K562 (cell line): Measurements from ENCODE around the gene MCEMP1.

Source experiments
- CHD2 ChIP-seq: IDR thresholded peaks from 2 replicates; pipeline ENCODE4 v1.6.1; 2011; ENCODE audit warnings: low read depth, low read length
- FOSL1 ChIP-seq: fragments of 200-800 bp; sonication (Bioruptor generic); conservative IDR thresholded peaks from 2 replicates; pipeline ENCODE4 v1.6.1; 2016; ENCODE audit warnings: missing genetic modification characterization, missing compliant biosample characterization
- FOXK1 ChIP-seq: sonication (generic); formaldehyde crosslinking; IDR thresholded peaks from 2 replicates; pipeline ENCODE4 v1.8.0; 2022; ENCODE audit warnings: missing genetic modification reagents, mild to moderate bottlenecking, borderline replicate concordance
- FOXP1 ChIP-seq: sonication (generic); formaldehyde crosslinking; IDR thresholded peaks from 2 replicates; pipeline ENCODE4 v1.8.0; 2022; ENCODE audit warnings: mild to moderate bottlenecking, missing genetic modification reagents
- IFI16 ChIP-seq: fragments of 250-450 bp; sonication (Bioruptor Pico); IDR thresholded peaks from 2 replicates; pipeline ENCODE4 v2.1.2; 2022; ENCODE audit warnings: mild to moderate bottlenecking, inconsistent platforms
- KLF16 ChIP-seq: IDR thresholded peaks from 2 replicates; pipeline ENCODE4 v1.6.1; 2016; ENCODE audit warnings: antibody characterized with exemption
- MAX ChIP-seq: sonication (generic); formaldehyde crosslinking; IDR thresholded peaks from 2 replicates; pipeline ENCODE4 v1.9.0; 2022; ENCODE audit warnings: mild to moderate bottlenecking, missing genetic modification reagents
- MAZ ChIP-seq, 2 experiments: fragments of 450-650 bp in 1 of 2; sonication (generic) in 1 of 2; formaldehyde crosslinking; IDR thresholded peaks in 1 of 2; conservative IDR thresholded peaks in 1 of 2; 2 replicates each; pipeline versions ENCODE4 v1.4.0 to v1.5.0; 2020; ENCODE audit warnings: mild to moderate bottlenecking in 1 of 2, missing genetic modification reagents in 1 of 2
- POLR2A ChIP-seq: fragments of 450-650 bp; conservative IDR thresholded peaks from 2 replicates; pipeline ENCODE4 v1.6.1; 2016
- POLR2AphosphoS2 ChIP-seq: IDR thresholded peaks from 2 replicates; pipeline ENCODE4 v1.6.1; 2012; ENCODE audit warnings: low read length, improper control_type of control experiment
- SIN3A ChIP-seq, 2 experiments: fragments of 150-350 bp in 1 of 2; IDR thresholded peaks; 2 replicates each; pipeline ENCODE4 v1.6.1; 2011 to 2016; ENCODE audit warnings: borderline replicate concordance in 2 of 2, low read depth in 2 of 2, low read length in 2 of 2, mild to moderate bottlenecking in 2 of 2, moderate library complexity in 2 of 2; ENCODE audit not compliant: control insufficient read depth in 1 of 2
- YBX1 ChIP-seq: fragments of 450-650 bp; IDR thresholded peaks from 2 replicates; pipeline ENCODE4 v1.7.1; 2016; ENCODE audit warnings: mild to moderate bottlenecking
- ZKSCAN8 ChIP-seq: fragments of 200-800 bp; sonication (Bioruptor generic); IDR thresholded peaks from 2 replicates; pipeline ENCODE4 v1.6.1; 2016; ENCODE audit warnings: missing genetic modification characterization, missing compliant biosample characterization
- ZNF561 ChIP-seq: fragments of 450-650 bp; formaldehyde crosslinking; conservative IDR thresholded peaks from 2 replicates; pipeline ENCODE4 v1.4.0; 2020; ENCODE audit warnings: mild to moderate bottlenecking, moderate library complexity

- TF ChIP-seq FOXK1 (CRISPR knock-in tag) (no peak), YBX1 (no peak), SIN3A (IDR thresholded peaks at IDR 0.05; ENCODE audit: borderline replicate concordance in 2 of 2, control insufficient read depth in 1 of 2, low read depth in 2 of 2, low read length in 2 of 2) (no peak), FOSL1 (tag) (no peak), ZKSCAN8 (CRISPR knock-in tag) (no peak), ZNF561 (CRISPR knock-in tag) (no peak), POLR2AphosphoS2 (no peak), FOXP1 (CRISPR knock-in tag) (no peak), IFI16 (CRISPR knock-in tag) (no peak), KLF16 (no peak), MAX (CRISPR knock-in tag) (no peak), POLR2A (no peak), CHD2 (no peak), MAZ (CRISPR knock-in tag; conservative IDR thresholded peaks at IDR 0.05 in 1 of 2, IDR thresholded peaks at IDR 0.05 in 1 of 2) (no peak)
These were observed 21.3 kb upstream of the MCEMP1 start for GRCh38 chr19:7655581-7655980.
